Thyroid gland (tissue), 4 donors: ENCODE measurements around the gene SMCHD1.

Source experiments
- POLR2A ChIP-seq, 2 donors: fragments of 450-650 bp; IDR thresholded peaks; one replicate each; pipeline ENCODE4 v1.6.1; 2017; ENCODE audit warnings: antibody characterized with exemption in 2 of 2, mild to moderate bottlenecking in 2 of 2, moderate library complexity in 1 of 2
- TF ChIP-seq, protein P1 (sequence below), 6 experiments: fragments of 200-600 bp in 3 of 6; fragments of 450-650 bp in 3 of 6; sonication (generic) in 3 of 6; IDR thresholded peaks; one replicate each; pipeline ENCODE4 v1.5.1; 2016 to 2019; ENCODE audit warnings: antibody characterized with exemption in 6 of 6, mild to moderate bottlenecking in 2 of 6, inconsistent platforms in 1 of 6, moderate library complexity in 1 of 6

DNA sequence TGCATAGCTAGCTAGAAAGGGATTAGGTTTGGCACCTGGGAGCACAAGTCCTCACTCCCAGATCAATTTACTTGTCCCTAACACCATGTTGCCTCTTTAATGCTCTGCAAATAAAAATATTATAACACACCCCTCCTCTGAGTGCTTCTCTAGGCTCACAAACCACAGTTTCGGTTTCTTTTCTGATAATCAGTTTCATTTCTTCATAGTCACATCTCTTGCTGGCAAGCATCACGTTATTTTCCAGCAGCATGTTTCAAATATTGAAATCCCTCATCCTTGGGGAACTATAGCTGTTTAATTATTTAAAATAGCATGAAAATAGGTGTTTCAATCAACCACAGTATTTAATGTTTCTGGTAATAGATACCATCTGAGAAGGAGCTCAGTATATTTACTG is 13.9 kb upstream of the SMCHD1 start:
- no peak for TF ChIP-seq POLR2A (IDR thresholded peaks at IDR 0.05)
- TF ChIP-seq, protein P1, sequence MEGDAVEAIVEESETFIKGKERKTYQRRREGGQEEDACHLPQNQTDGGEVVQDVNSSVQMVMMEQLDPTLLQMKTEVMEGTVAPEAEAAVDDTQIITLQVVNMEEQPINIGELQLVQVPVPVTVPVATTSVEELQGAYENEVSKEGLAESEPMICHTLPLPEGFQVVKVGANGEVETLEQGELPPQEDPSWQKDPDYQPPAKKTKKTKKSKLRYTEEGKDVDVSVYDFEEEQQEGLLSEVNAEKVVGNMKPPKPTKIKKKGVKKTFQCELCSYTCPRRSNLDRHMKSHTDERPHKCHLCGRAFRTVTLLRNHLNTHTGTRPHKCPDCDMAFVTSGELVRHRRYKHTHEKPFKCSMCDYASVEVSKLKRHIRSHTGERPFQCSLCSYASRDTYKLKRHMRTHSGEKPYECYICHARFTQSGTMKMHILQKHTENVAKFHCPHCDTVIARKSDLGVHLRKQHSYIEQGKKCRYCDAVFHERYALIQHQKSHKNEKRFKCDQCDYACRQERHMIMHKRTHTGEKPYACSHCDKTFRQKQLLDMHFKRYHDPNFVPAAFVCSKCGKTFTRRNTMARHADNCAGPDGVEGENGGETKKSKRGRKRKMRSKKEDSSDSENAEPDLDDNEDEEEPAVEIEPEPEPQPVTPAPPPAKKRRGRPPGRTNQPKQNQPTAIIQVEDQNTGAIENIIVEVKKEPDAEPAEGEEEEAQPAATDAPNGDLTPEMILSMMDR (IDR thresholded peaks at IDR 0.05), result no peak
